HepG2 (cell line): Measurements from ENCODE around the gene GJB4. TPM values are rescaled to one million over a fixed set of nuclear protein-coding genes. Genes with fewer than 3 reads are reported as not detected.

Experiments
- ATAC-seq: fragments of 200-7000 bp; cut with Tn5 transposase; 3 replicates; pipeline ENCODE4 v1.9.1; 2020; ENCODE audit warnings: mild to moderate bottlenecking, moderate library complexity
- BruUV-seq: library from RNA; stranded (reverse); fragments of 400-500 nt; replicated peaks from 2 replicates; lab custom pipeline; 2021; lab: Mats Ljungman, UMichigan
- CTCF ChIA-PET: fragments of 300-600 bp; formaldehyde crosslinking; extraction: SDS; loops from one replicate; lab custom pipeline; 2021; ENCODE audit warnings: low total read pairs, inconsistent platforms, low intra/inter-chr PET ratio; lab: Yijun Ruan, JAX
- POLR2A ChIA-PET: fragments of 350-600 bp; sonication (Branson Sonifier 250); formaldehyde crosslinking; loops from one replicate; lab custom pipeline; 2020; ENCODE audit warnings: antibody characterized with exemption, inconsistent platforms; lab: Yijun Ruan, JAX
- DNase-seq: peaks from one replicate; pipeline ENCODE4 v3.0.0-alpha.2; 2015; ENCODE audit warnings: low spot score
- FAIRE-seq: peaks from 3 replicates; lab custom pipeline; 2011; peaks lifted over from hg19 to GRCh38; lab: Jason Lieb, UNC
- H2AFZ ChIP-seq: one replicate; pipeline ENCODE4 v1.6.1; 2011; ENCODE audit warnings: low read length, inconsistent platforms
- H3K27ac ChIP-seq: fragments of 300-600 bp; 3 replicates; pipeline ENCODE4 v1.8.0; 2011; ENCODE audit warnings: mixed run types, mild to moderate bottlenecking, mixed read lengths, low read length, inconsistent platforms; ENCODE audit not compliant: insufficient read depth; ENCODE audit errors: extremely low read length
- H3K27me3 ChIP-seq, 2 experiments: fragments of 200-600 bp in 1 of 2; 2 replicates in 1 of 2; 3 replicates in 1 of 2; pipeline versions ENCODE4 v1.6.0 to v1.8.0; 2011; ENCODE audit warnings: low read length in 2 of 2, mild to moderate bottlenecking in 2 of 2, moderate library complexity in 2 of 2, inconsistent platforms in 1 of 2; ENCODE audit not compliant: insufficient read depth in 2 of 2, control insufficient read depth in 1 of 2
- H3K36me3 ChIP-seq, 2 experiments: fragments of 200-600 bp in 1 of 2; replicated peaks in 1 of 2; 2 replicates in 1 of 2; 3 replicates in 1 of 2; pipeline versions ENCODE4 v1.5.1 to v1.8.0; 2011; ENCODE audit warnings: low read length in 2 of 2, inconsistent platforms in 1 of 2; ENCODE audit not compliant: insufficient read depth in 2 of 2, control insufficient read depth in 1 of 2
- H3K4me1 ChIP-seq: 2 replicates; pipeline ENCODE4 v1.5.1; 2012; ENCODE audit warnings: low read length, inconsistent platforms; ENCODE audit not compliant: insufficient read depth
- H3K4me2 ChIP-seq: 2 replicates; pipeline ENCODE4 v1.6.0; 2011; ENCODE audit warnings: low read depth, low read length, inconsistent platforms
- H3K4me3 ChIP-seq, 3 experiments: fragments of 200-600 bp in 1 of 3; sonication (generic), shearing (Covaris generic) in 1 of 3; replicated peaks in 1 of 3; 2 replicates each; pipeline ENCODE4 v1.5.1; 2011 to 2016; ENCODE audit warnings: low read length in 3 of 3, inconsistent platforms in 2 of 3, low read depth in 2 of 3, mild to moderate bottlenecking in 2 of 3, control low read depth in 1 of 3, mixed read lengths in 1 of 3; ENCODE audit not compliant: insufficient read depth in 1 of 3
- H3K79me2 ChIP-seq: one replicate; pipeline ENCODE4 v1.6.1; 2011; ENCODE audit warnings: low read length, inconsistent platforms; ENCODE audit not compliant: insufficient read depth
- H3K9ac ChIP-seq: 2 replicates; pipeline ENCODE4 v1.6.0; 2011; ENCODE audit warnings: mild to moderate bottlenecking, low read depth, low read length, inconsistent platforms; ENCODE audit not compliant: insufficient read depth
- H3K9me3 ChIP-seq: 2 replicates; pipeline ENCODE4 v1.5.1; 2012; ENCODE audit warnings: mild to moderate bottlenecking, low read length
- H4K20me1 ChIP-seq: 2 replicates; pipeline ENCODE4 v1.6.0; 2011; ENCODE audit warnings: inconsistent platforms, mild to moderate bottlenecking, low read length, moderate library complexity; ENCODE audit not compliant: insufficient read depth
- FOXA1 ChIP-seq, 2 experiments: fragments of 450-650 bp in 1 of 2; sonication (generic) in 1 of 2; formaldehyde crosslinking in 1 of 2; IDR thresholded peaks; 2 replicates each; pipeline versions ENCODE4 v1.4.0 to v1.6.1; 2016 to 2020; ENCODE audit warnings: missing genetic modification reagents in 1 of 2
- POLR2AphosphoS5 ChIP-seq: IDR thresholded peaks from 2 replicates; pipeline ENCODE4 v1.6.1; 2012; ENCODE audit warnings: low read depth, low read length
- SOX6 ChIP-seq, 2 experiments: fragments of 450-650 bp in 1 of 2; sonication (generic) in 1 of 2; formaldehyde crosslinking in 1 of 2; IDR thresholded peaks; 2 replicates each; pipeline versions ENCODE4 v1.4.0 to v1.6.1; 2017 to 2020; ENCODE audit warnings: antibody characterized with exemption in 1 of 2, mild to moderate bottlenecking in 1 of 2, missing genetic modification reagents in 1 of 2
- TAF15 ChIP-seq: fragments of 200-400 bp; formaldehyde crosslinking; IDR thresholded peaks from one replicate; pipeline ENCODE4 v1.6.1; 2018; ENCODE audit warnings: mild to moderate bottlenecking, low read depth, low read length; ENCODE audit not compliant: poor library complexity, severe bottlenecking
- TCF12 ChIP-seq, 2 experiments: fragments of 450-650 bp in 1 of 2; sonication (generic) in 1 of 2; formaldehyde crosslinking in 1 of 2; IDR thresholded peaks; 2 replicates each; pipeline versions ENCODE4 v1.6.1 to v1.8.0; 2017 to 2022; ENCODE audit warnings: antibody characterized with exemption in 1 of 2, mild to moderate bottlenecking in 1 of 2, missing genetic modification reagents in 1 of 2, moderate library complexity in 1 of 2
- U2AF1 ChIP-seq: fragments of 200-400 bp; formaldehyde crosslinking; optimal IDR thresholded peaks from 2 replicates; pipeline ENCODE3; 2017; ENCODE audit warnings: mild to moderate bottlenecking, low read depth, low read length
- ZNF713 ChIP-seq: sonication (generic); formaldehyde crosslinking; IDR thresholded peaks from 2 replicates; pipeline ENCODE4 v1.4.0; 2020; ENCODE audit warnings: mild to moderate bottlenecking, missing genetic modification reagents
- ZSCAN22 ChIP-seq: sonication (generic); formaldehyde crosslinking; IDR thresholded peaks from 2 replicates; pipeline ENCODE4 v1.4.0; 2020; ENCODE audit warnings: mild to moderate bottlenecking, missing genetic modification reagents
- WGBS: methylation state at CpG from one replicate; pipeline ENCODE4 v1.1.6; 2017; ENCODE audit warnings: low lambda C conversion rate; 5-methylcytosine and 5-hydroxymethylcytosine counted together
- in situ Hi-C: cut with HindIII; loops from 2 replicates; pipeline ENCODE4 v1.10.0; 2017; ENCODE audit warnings: low pct_unique_long_range_greater_than_20kb; ENCODE audit not compliant: extremely low pct_ligation_motif_present
- intact Hi-C: fragments of 100-400 bp; cut with micrococcal nuclease; formaldehyde crosslinking; loops from one replicate; pipeline ENCODE4 v1.10.0; 2022; ENCODE audit not compliant: unreplicated experiment
- polyA plus RNA-seq, 8 experiments: library from polyadenylated mRNA; depleted of rRNA in 3 of 8; stranded (reverse) in 7 of 8; unstranded in 1 of 8; fragments of >200 nt; fragmentation: Illumina TruSeq in 4 of 8; extraction: Trizol in 4 of 8; gene quantifications; 2 replicates each; pipeline versions ENCODE4 v1.2.1 to v1.2.3, GENCODE V29; 2011 to 2016; ENCODE audit warnings: low read depth in 4 of 8, missing spikeins in 1 of 8, mixed read lengths in 1 of 8; ENCODE audit not compliant: insufficient read depth in 1 of 8
- total RNA-seq, 5 experiments: library from RNA; depleted of rRNA; stranded (reverse); fragments of >200 nt; fragmentation: Illumina TruSeq; extraction: Trizol; gene quantifications; 2 replicates each; pipeline ENCODE4 v1.2.3, GENCODE V29; 2016; ENCODE audit warnings: low read depth in 1 of 5
- TF ChIP-seq, protein P1 (sequence below): sonication (generic); formaldehyde crosslinking; IDR thresholded peaks from 2 replicates; pipeline ENCODE4 v1.8.1; 2023; ENCODE audit warnings: mild to moderate bottlenecking, inconsistent platforms, moderate library complexity, missing genetic modification reagents, borderline replicate concordance
- TF ChIP-seq, protein P2 (sequence below): sonication (generic); formaldehyde crosslinking; IDR thresholded peaks from 2 replicates; pipeline ENCODE4 v1.4.0; 2020; ENCODE audit warnings: missing genetic modification reagents, borderline replicate concordance

GJB4 gene
- total and polyA plus RNA-seq, 2 of the 13 experiments (the other 11 are each of a cell fraction or from before 2014, with no cell fraction given) = not detected

DNA sequence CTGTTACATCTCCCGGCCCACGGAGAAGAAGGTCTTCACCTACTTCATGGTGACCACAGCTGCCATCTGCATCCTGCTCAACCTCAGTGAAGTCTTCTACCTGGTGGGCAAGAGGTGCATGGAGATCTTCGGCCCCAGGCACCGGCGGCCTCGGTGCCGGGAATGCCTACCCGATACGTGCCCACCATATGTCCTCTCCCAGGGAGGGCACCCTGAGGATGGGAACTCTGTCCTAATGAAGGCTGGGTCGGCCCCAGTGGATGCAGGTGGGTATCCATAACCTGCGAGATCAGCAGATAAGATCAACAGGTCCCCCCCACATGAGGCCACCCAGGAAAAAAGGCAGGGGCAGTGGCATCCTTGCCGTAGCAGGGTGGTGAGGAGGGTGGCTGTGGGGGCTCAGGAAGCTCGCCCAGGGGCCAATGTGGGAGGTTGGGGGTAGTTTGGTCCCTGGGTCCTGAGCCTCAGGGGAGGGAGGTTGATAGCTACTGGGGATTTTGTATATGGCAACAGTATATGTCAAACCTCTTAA is 2.3 kb downstream of the GJB4 start:
- no peak overlapping the region for H2AFZ ChIP-seq
- no peak overlapping the region for H3K27ac ChIP-seq
- no peak for TF ChIP-seq TAF15
- H4K20me1 ChIP-seq = no peaks in the 10 kb centered on the region
- no peak overlapping the region for H3K9ac ChIP-seq
- no peaks in the 10 kb centered on the region for H3K36me3 ChIP-seq
- FAIRE-seq = no peak
- H3K9me3 ChIP-seq = no peaks in the 10 kb centered on the region
- H3K4me1 ChIP-seq = no peaks in the 10 kb centered on the region
- no peak overlapping the region for H3K4me3 ChIP-seq
- no TSS peak for BruUV-seq
- no peak overlapping the region for H3K4me2 ChIP-seq
- WGBS = 19% methylated on average over 2 of the region's 13 CpGs
- CTCF ChIA-PET = no interaction called here
- no peak for ATAC-seq
- peaks cover 3 to 53% of the 10 kb centered on the region in 2 experiments; a peak in 3 of 5 replicates for H3K27me3 ChIP-seq
- intact Hi-C loops = no loop called here
- POLR2A ChIA-PET = no interaction called here
- H3K79me2 ChIP-seq = no peaks in the 10 kb centered on the region
- no peak for DNase-seq
- in situ Hi-C loops = no loop called here

DNA sequence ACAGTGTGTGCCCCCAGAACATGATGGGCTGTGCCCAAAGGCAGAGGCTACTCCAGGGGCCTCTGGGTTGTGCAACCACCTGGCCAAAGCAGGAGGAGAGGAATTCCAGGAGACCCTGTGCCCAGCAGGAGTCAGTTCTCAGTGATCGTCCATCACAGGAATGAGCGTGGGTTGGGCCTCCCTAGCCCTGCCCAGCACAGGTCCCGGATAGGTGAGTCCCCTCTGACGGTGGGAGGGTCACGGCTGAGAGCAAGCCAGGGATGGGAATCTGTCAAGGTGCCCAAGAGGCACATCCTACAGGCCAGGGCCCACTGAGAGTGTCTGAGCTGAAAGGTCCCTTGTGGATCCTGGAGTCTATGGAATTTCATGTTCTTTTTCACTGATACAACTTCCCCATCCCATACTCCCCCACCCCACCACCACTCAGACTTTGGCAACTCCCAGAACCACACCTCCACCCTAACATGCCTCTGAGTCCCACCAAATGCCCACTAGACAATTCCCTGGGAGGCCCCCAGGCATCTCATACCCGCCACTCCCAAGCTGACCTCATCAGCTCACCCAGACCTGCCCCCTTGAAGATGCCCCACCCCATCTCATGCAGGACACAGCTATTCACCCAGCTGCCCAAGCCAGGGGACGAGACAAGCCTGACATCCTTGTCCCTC is 3.1 kb downstream of the GJB4 start:
- intact Hi-C loops (no loop called here), in situ Hi-C loops (no loop called here)
- peaks cover 3 to 47% of the 10 kb centered on the region in 2 experiments; a peak in 3 of 5 replicates for H3K27me3 ChIP-seq
- H3K4me1 ChIP-seq = no peaks in the 10 kb centered on the region
- H4K20me1 ChIP-seq = no peaks in the 10 kb centered on the region
- no TSS peak for BruUV-seq
- no peak overlapping the region for H3K9ac ChIP-seq
- H3K27ac ChIP-seq = no peak overlapping the region
- DNase-seq (no peak), ATAC-seq (no peak), FAIRE-seq (no peak)
- no peaks in the 10 kb centered on the region for H3K9me3 ChIP-seq
- CTCF ChIA-PET = no interaction called here
- no peaks in the 10 kb centered on the region for H3K36me3 ChIP-seq
- POLR2A ChIA-PET = no interaction called here
- H3K4me2 ChIP-seq = no peak overlapping the region
- H3K79me2 ChIP-seq = no peaks in the 10 kb centered on the region
- no peak overlapping the region for H2AFZ ChIP-seq
- 0% methylated on average over 7 of the region's 7 CpGs for WGBS
- H3K4me3 ChIP-seq = no peak overlapping the region
- TF ChIP-seq ZNF713 (CRISPR knock-in tag) (no peak), TCF12 (IDR thresholded peaks at IDR 0.05) (no peak), TCF12 (CRISPR knock-in tag; IDR thresholded peaks at IDR 0.05) (no peak), ZSCAN22 (CRISPR knock-in tag) (no peak), POLR2AphosphoS5 (no peak), SOX6 (IDR thresholded peaks at IDR 0.05) (no peak), SOX6 (CRISPR knock-in tag; IDR thresholded peaks at IDR 0.05) (no peak), FOXA1 (IDR thresholded peaks at IDR 0.05) (no peak), FOXA1 (CRISPR knock-in tag; IDR thresholded peaks at IDR 0.05) (no peak), U2AF1 (no peak)
- TF ChIP-seq, protein P1, sequence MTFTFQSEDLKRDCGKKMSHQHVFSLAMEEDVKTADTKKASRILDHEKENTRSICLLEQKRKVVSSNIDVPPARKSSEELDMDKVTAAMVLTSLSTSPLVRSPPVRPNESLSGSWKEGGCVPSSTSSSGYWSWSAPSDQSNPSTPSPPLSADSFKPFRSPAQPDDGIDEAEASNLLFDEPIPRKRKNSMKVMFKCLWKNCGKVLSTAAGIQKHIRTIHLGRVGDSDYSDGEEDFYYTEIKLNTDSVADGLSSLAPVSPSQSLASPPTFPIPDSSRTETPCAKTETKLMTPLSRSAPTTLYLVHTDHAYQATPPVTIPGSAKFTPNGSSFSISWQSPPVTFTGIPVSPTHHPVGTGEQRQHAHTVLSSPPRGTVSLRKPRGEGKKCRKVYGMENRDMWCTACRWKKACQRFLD (CRISPR knock-in tag) = no peak
- TF ChIP-seq, protein P2, sequence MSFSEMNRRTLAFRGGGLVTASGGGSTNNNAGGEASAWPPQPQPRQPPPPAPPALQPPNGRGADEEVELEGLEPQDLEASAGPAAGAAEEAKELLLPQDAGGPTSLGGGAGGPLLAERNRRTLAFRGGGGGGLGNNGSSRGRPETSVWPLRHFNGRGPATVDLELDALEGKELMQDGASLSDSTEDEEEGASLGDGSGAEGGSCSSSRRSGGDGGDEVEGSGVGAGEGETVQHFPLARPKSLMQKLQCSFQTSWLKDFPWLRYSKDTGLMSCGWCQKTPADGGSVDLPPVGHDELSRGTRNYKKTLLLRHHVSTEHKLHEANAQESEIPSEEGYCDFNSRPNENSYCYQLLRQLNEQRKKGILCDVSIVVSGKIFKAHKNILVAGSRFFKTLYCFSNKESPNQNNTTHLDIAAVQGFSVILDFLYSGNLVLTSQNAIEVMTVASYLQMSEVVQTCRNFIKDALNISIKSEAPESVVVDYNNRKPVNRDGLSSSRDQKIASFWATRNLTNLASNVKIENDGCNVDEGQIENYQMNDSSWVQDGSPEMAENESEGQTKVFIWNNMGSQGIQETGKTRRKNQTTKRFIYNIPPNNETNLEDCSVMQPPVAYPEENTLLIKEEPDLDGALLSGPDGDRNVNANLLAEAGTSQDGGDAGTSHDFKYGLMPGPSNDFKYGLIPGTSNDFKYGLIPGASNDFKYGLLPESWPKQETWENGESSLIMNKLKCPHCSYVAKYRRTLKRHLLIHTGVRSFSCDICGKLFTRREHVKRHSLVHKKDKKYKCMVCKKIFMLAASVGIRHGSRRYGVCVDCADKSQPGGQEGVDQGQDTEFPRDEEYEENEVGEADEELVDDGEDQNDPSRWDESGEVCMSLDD (CRISPR knock-in tag) = no peak
